Karpas-422 (cell line): ENCODE data around the gene TOR1A. TPM values are rescaled to one million over a fixed set of nuclear protein-coding genes. Genes with fewer than 3 reads are reported as not detected.
A peak's percentile ranks its signal among the peaks of the same experiment; 100 is the strongest.
"Not testable (repeated sequence)": the region's sequence is repeated elsewhere in the genome, so short reads cannot be mapped to it uniquely, and the experiment has no call there.

ENCODE experiments used
- DNase-seq: peaks from one replicate; pipeline ENCODE4 v3.0.0-alpha.2; 2015
- H2AFZ ChIP-seq: fragments of 200-600 bp; sonication (generic); 2 replicates; pipeline ENCODE4 v1.6.1; 2014; ENCODE audit warnings: antibody characterized with exemption, low read length, mixed read lengths
- H3K27ac ChIP-seq: fragments of 200-600 bp; sonication (generic); 2 replicates; pipeline ENCODE4 v1.5.1; 2014; ENCODE audit warnings: mild to moderate bottlenecking, low read length, moderate library complexity
- H3K27me3 ChIP-seq: fragments of 200-600 bp; sonication (generic); 2 replicates; pipeline ENCODE4 v1.6.1; 2014; ENCODE audit warnings: low read length, mixed read lengths
- H3K36me3 ChIP-seq: fragments of 200-600 bp; sonication (generic); 2 replicates; pipeline ENCODE4 v1.6.1; 2014; ENCODE audit warnings: low read length, mixed read lengths; ENCODE audit not compliant: insufficient read depth
- H3K4me1 ChIP-seq: fragments of 200-600 bp; sonication (generic); 2 replicates; pipeline ENCODE4 v1.6.1; 2014; ENCODE audit warnings: mild to moderate bottlenecking, low read length, mixed read lengths
- H3K4me2 ChIP-seq: fragments of 200-600 bp; sonication (generic); 2 replicates; pipeline ENCODE4 v1.6.1; 2014; ENCODE audit warnings: low read length, low read depth, mild to moderate bottlenecking; ENCODE audit not compliant: poor library complexity, severe bottlenecking
- H3K4me3 ChIP-seq: fragments of 200-600 bp; sonication (generic); 2 replicates; pipeline ENCODE4 v1.5.1; 2014; ENCODE audit warnings: mild to moderate bottlenecking, antibody characterized with exemption, low read length, mixed read lengths
- H3K79me2 ChIP-seq: fragments of 200-600 bp; sonication (generic); 2 replicates; pipeline ENCODE4 v1.6.1; 2014; ENCODE audit warnings: mild to moderate bottlenecking, low read length, mixed read lengths
- H3K9ac ChIP-seq: fragments of 200-600 bp; sonication (generic); 2 replicates; pipeline ENCODE4 v1.6.0; 2014; ENCODE audit warnings: low read length
- H3K9me2 ChIP-seq: fragments of 200-600 bp; sonication (generic), shearing (Covaris generic); replicated peaks from 2 replicates; pipeline ENCODE4 v1.6.0; 2014; ENCODE audit warnings: mild to moderate bottlenecking, low read length, moderate library complexity; ENCODE audit not compliant: insufficient read depth
- H3K9me3 ChIP-seq: fragments of 300-700, 200-600 bp; sonication (generic); 2 replicates; pipeline ENCODE4 v1.6.1; 2014; ENCODE audit warnings: low read length, mixed read lengths
- H4K20me1 ChIP-seq: fragments of 200-600 bp; sonication (generic); 2 replicates; pipeline ENCODE4 v1.6.1; 2014; ENCODE audit warnings: mild to moderate bottlenecking, antibody characterized with exemption, low read length, low read depth; ENCODE audit not compliant: insufficient read depth
- total RNA-seq: library from RNA; depleted of rRNA; stranded (reverse); fragments of >200 nt; shearing (Covaris generic); gene quantifications from 2 replicates; pipeline ENCODE4 v1.2.3, GENCODE V29; 2014; ENCODE audit warnings: low replicate concordance

Gene TOR1A
- total RNA-seq, 1 experiment from 2014 or later: 53.1 TPM

DNA sequence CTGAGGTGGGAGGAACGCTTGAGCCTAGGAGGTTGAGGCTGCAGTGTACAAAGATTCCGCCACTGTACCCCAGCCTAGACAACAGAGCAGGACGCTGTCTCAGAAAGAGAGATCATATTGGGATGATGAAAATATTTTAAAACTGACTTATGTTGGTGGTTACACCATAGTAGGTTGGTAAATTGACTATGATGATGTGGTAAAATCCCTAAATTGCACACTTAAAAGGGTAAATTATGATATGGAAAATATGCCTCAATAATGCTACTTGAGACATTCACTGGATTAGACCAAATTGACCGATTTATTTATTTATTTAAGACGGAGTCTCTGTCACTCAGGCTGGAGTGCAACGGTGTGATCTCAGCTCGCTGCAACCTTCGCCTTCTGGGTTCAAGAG lies 42.8 kb downstream of the TOR1A start:
- Histone ChIP-seq H3K79me2 (no peaks in the 10 kb centered on the region), H3K27me3 (no peaks in the 10 kb centered on the region), H3K36me3 (no peaks in the 10 kb centered on the region), H3K9me3 (no peaks in the 10 kb centered on the region), H3K9me2 (no peaks in the 10 kb centered on the region), H3K9ac (no peak overlapping the region), H3K4me1 (no peaks in the 10 kb centered on the region), H4K20me1 (no peaks in the 10 kb centered on the region), H3K4me3 (no peak overlapping the region), H3K27ac (no peak overlapping the region), H3K4me2 (no peak overlapping the region), H2AFZ (no peak overlapping the region)
- no peak for DNase-seq

- H3K36me3 ChIP-seq: no peaks in the 10 kb centered on the region
- no peak overlapping the region for H3K9ac ChIP-seq
- no peak overlapping the region for H3K27ac ChIP-seq
- H3K9me3 ChIP-seq: no peaks in the 10 kb centered on the region
- no peak for DNase-seq
- H3K9me2 ChIP-seq: no peaks in the 10 kb centered on the region
- H2AFZ ChIP-seq: no peak overlapping the region
- H3K79me2 ChIP-seq: no peaks in the 10 kb centered on the region
- no peak overlapping the region for H3K4me3 ChIP-seq
- no peaks in the 10 kb centered on the region for H3K27me3 ChIP-seq
- no peaks in the 10 kb centered on the region for H4K20me1 ChIP-seq
- no peak overlapping the region for H3K4me2 ChIP-seq
- H3K4me1 ChIP-seq: no peaks in the 10 kb centered on the region
Observed at GRCh38 chr9:129779560-129780190, 44.3 kb downstream of the TOR1A start.

- no peak overlapping the region for H3K4me3 ChIP-seq
- H4K20me1 ChIP-seq: no peaks in the 10 kb centered on the region
- no peaks in the 10 kb centered on the region for H3K27me3 ChIP-seq
- no peak overlapping the region for H2AFZ ChIP-seq
- H3K9ac ChIP-seq: no peak overlapping the region
- peak; percentile 23 for DNase-seq
- H3K9me3 ChIP-seq: no peaks in the 10 kb centered on the region
- H3K4me1 ChIP-seq: no peaks in the 10 kb centered on the region
- H3K9me2 ChIP-seq: no peaks in the 10 kb centered on the region
- no peak overlapping the region for H3K4me2 ChIP-seq
- no peak overlapping the region for H3K27ac ChIP-seq
- no peaks in the 10 kb centered on the region for H3K79me2 ChIP-seq
- no peaks in the 10 kb centered on the region for H3K36me3 ChIP-seq
Observed at GRCh38 chr9:129778469-129778868, 45.5 kb downstream of the TOR1A start.

GRCh38 chr9:129777769-129778130 lies 46.2 kb downstream of the TOR1A start:
- no peaks in the 10 kb centered on the region for H3K27me3 ChIP-seq
- no peaks in the 10 kb centered on the region for H3K9me2 ChIP-seq
- H3K4me1 ChIP-seq: no peaks in the 10 kb centered on the region
- H4K20me1 ChIP-seq: no peaks in the 10 kb centered on the region
- H3K79me2 ChIP-seq: no peaks in the 10 kb centered on the region
- no peak overlapping the region for H3K4me2 ChIP-seq
- no peaks in the 10 kb centered on the region for H3K9me3 ChIP-seq
- H2AFZ ChIP-seq: no peak overlapping the region
- no peaks in the 10 kb centered on the region for H3K36me3 ChIP-seq
- DNase-seq: peak; percentile 37
- H3K9ac ChIP-seq: no peak overlapping the region
- no peak overlapping the region for H3K4me3 ChIP-seq
- H3K27ac ChIP-seq: no peak overlapping the region

DNA sequence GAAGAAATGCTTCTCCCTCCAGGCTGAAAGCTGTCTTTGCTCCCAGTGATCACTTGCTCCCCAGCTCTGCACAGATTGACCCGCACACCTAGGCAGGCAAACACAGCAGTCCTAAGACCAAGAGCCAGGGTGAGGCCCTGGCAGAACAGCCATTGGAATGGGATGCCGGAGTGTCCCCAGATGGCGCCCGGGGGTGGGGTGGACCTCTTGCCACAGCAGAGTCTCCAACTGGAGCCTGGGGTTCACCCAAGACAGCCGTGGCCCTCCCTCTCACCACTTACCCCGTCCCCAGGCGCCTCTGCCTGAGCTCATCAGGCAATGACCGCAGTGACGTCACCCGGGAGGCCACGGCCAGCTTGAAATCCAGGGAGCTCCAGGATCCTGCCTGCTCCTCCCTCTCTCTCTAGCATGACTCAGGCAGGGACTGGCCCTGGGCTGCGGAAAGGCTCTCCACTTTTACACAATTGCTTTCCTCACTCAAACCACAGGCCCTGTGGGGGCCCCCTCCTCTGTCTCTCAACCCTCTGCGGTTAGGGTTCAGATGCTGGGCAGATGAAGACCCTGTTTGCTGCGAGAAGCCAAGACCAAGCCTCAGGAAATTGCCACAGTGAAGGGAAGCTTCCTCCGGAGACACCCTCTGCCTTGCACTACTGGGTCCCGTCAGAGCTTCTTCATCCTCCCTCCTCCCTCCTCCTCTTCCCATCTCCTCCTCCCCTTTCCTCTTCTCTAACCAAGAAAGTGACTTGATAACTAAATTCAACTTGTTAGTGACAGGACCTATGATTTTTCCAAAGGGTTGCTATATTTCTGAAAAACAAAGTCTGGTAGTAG lies 46.8 kb downstream of the TOR1A start:
- peak; percentile 16 for DNase-seq
- Histone ChIP-seq H3K27me3 (no peaks in the 10 kb centered on the region), H3K9ac (no peak overlapping the region), H3K4me2 (no peak overlapping the region), H4K20me1 (no peaks in the 10 kb centered on the region), H3K4me3 (no peak overlapping the region), H3K79me2 (no peaks in the 10 kb centered on the region), H2AFZ (no peak overlapping the region), H3K9me2 (no peaks in the 10 kb centered on the region), H3K9me3 (no peaks in the 10 kb centered on the region), H3K36me3 (no peaks in the 10 kb centered on the region), H3K27ac (no peak overlapping the region), H3K4me1 (no peaks in the 10 kb centered on the region)

- DNase-seq: peak; percentile 9
- Histone ChIP-seq H3K9me2 (no peaks in the 10 kb centered on the region), H3K9me3 (no peaks in the 10 kb centered on the region), H4K20me1 (no peaks in the 10 kb centered on the region), H3K27me3 (no peaks in the 10 kb centered on the region), H3K9ac (no peak overlapping the region), H3K36me3 (no peaks in the 10 kb centered on the region), H3K4me3 (no peak overlapping the region), H3K27ac (no peak overlapping the region), H3K79me2 (no peaks in the 10 kb centered on the region), H3K4me1 (no peaks in the 10 kb centered on the region), H2AFZ (no peak overlapping the region), H3K4me2 (no peak overlapping the region)
Observed at GRCh38 chr9:129776566-129776937, 47.4 kb downstream of the TOR1A start.

DNA sequence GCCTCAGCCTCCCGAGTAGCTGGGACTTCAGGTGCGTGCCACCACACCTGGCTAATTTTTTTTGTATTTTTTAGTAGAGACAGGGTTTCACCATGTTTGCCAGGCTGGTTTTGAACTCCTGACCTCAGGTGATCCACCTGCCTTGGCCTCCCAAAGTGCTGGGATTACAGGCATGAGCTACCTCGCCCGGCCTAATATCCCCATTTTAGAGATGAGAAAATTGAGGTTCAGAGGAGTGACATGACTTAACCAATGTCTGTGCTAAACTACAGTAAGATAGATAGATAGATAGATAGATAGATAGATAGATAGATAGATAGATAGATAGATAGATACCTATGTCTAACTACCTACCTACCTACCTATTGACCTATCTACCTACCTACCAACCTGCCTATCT lies 47.8 kb downstream of the TOR1A start:
- H3K9ac ChIP-seq, H3K4me2 ChIP-seq, H3K27ac ChIP-seq: not testable (repeated sequence)

DNA sequence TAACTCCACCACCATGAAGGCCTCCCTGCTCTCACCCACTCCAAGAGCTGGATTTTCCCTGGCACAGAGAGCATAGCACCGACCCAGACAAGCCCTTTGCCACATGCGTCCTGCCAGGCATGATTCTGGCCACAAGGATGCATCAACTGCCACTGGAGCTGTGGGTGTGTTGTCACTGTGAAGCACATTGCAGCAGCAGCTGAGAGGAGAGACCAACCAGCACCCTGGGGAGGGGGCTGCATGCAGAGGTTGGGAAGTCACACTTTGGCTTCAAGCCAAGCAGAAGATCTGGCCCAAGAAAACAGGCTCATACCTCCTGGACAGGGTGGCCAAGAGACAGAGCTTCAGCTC lies 48.5 kb downstream of the TOR1A start:
- H3K79me2 ChIP-seq: no peaks in the 10 kb centered on the region
- no peaks in the 10 kb centered on the region for H3K4me1 ChIP-seq
- H3K4me3 ChIP-seq: no peak overlapping the region
- no peak for DNase-seq
- no peak overlapping the region for H3K4me2 ChIP-seq
- H3K9me2 ChIP-seq: no peaks in the 10 kb centered on the region
- no peaks in the 10 kb centered on the region for H3K9me3 ChIP-seq
- no peak overlapping the region for H2AFZ ChIP-seq
- H3K27ac ChIP-seq: no peak overlapping the region
- H3K36me3 ChIP-seq: no peaks in the 10 kb centered on the region
- H3K27me3 ChIP-seq: no peaks in the 10 kb centered on the region
- H3K9ac ChIP-seq: no peak overlapping the region
- no peaks in the 10 kb centered on the region for H4K20me1 ChIP-seq

More for the DNA sequence above, 47.8 kb downstream of the TOR1A start:
- H3K79me2 ChIP-seq, H3K4me3 ChIP-seq, H3K27me3 ChIP-seq, H3K4me1 ChIP-seq, DNase-seq, H3K36me3 ChIP-seq, H3K9me3 ChIP-seq, H2AFZ ChIP-seq, H4K20me1 ChIP-seq, H3K9me2 ChIP-seq: not testable (repeated sequence)
